Prostate gland (tissue), 2 donors: ENCODE data around the gene MRPL48.

ENCODE experiments used
- POLR2A ChIP-seq: fragments of 450-650 bp; IDR thresholded peaks from one replicate; pipeline ENCODE4 v1.6.1; 2016; ENCODE audit warnings: antibody characterized with exemption, mild to moderate bottlenecking
- TF ChIP-seq, protein P1 (sequence below), 4 experiments: fragments of 200-600 bp in 2 of 4; fragments of 450-650 bp in 2 of 4; sonication (generic) in 2 of 4; IDR thresholded peaks; 1 replicate in 3 of 4; 2 replicates in 1 of 4; pipeline ENCODE4 v1.5.1; 2016 to 2019; ENCODE audit warnings: antibody characterized with exemption in 4 of 4, mild to moderate bottlenecking in 2 of 4, moderate library complexity in 2 of 4

DNA sequence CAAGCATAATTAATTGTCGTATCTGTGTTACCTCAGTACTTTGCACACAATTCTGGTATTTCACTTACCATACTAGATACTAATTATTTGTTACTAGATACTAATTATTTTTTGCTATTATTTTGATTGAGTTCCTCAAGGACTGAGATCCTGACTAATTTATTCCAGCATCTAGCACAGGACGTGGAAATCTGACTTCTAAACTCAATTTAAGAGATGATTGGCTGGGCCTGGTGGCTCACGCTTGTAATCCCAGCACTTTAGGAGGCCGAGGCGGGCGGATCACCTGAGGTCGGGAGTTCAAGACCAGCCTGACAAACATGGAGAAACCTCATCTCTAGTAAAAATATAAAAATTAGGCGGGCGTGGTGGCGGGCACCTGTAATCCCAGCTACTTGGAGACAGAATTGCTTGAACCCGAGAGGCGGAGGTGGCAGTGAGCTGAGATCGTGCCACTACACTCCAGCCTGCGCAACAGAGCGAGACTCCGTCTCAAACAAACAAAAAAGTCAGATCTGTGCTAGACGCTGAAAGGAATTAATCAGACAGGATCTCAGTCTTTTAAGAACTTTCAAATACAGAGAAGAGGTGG, 527 bp upstream of the MRPL48 start:
- TF ChIP-seq, protein P1, sequence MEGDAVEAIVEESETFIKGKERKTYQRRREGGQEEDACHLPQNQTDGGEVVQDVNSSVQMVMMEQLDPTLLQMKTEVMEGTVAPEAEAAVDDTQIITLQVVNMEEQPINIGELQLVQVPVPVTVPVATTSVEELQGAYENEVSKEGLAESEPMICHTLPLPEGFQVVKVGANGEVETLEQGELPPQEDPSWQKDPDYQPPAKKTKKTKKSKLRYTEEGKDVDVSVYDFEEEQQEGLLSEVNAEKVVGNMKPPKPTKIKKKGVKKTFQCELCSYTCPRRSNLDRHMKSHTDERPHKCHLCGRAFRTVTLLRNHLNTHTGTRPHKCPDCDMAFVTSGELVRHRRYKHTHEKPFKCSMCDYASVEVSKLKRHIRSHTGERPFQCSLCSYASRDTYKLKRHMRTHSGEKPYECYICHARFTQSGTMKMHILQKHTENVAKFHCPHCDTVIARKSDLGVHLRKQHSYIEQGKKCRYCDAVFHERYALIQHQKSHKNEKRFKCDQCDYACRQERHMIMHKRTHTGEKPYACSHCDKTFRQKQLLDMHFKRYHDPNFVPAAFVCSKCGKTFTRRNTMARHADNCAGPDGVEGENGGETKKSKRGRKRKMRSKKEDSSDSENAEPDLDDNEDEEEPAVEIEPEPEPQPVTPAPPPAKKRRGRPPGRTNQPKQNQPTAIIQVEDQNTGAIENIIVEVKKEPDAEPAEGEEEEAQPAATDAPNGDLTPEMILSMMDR (IDR thresholded peaks at IDR 0.05) = no peak
- TF ChIP-seq POLR2A = no peak
